Activated CD4-positive, CD25-positive, alpha-beta regulatory T cell (primary cell): ENCODE measurements around the gene SLC12A4.
"Not testable (repeated sequence)": the region's sequence is repeated elsewhere in the genome, so short reads cannot be mapped to it uniquely, and the experiment has no call there.

Experiments used
- DNase-seq, 4 experiments: peaks; one replicate each; lab custom pipeline; 2025; lab: John Stamatoyannopoulos, UW

Gene SLC12A4

GRCh38 chr16:67941469-67942199 is 26.8 kb downstream of the SLC12A4 start:
- DNase-seq, result no peak

- DNase-seq, result no peak
These were observed 27.9 kb downstream of the SLC12A4 start for GRCh38 chr16:67940446-67941089.

GRCh38 chr16:67939507-67940445 is 28.7 kb downstream of the SLC12A4 start:
- no peak for DNase-seq

- not testable (repeated sequence) for DNase-seq
These were observed 30.7 kb downstream of the SLC12A4 start for GRCh38 chr16:67937713-67938112.

- no peak for DNase-seq
These were observed 31.4 kb downstream of the SLC12A4 start for GRCh38 chr16:67936880-67937605.

GRCh38 chr16:67936124-67936879 is 32.1 kb downstream of the SLC12A4 start, which contains the start of gene PSMB10:
Gene PSMB10, minus strand, starts transcription at chr16:67936850. Its CDS starts 101 bp downstream, at chr16:67936749.
- peak; percentile 39 to 64 (median 52) for DNase-seq

- DNase-seq, result peak; percentile 82 to 93 (median 90)
These were observed 32.9 kb downstream of the SLC12A4 start for GRCh38 chr16:67935402-67936123.

- no peak for DNase-seq
These were observed 33.4 kb downstream of the SLC12A4 start for GRCh38 chr16:67935101-67935401.

- DNase-seq, result no peak
These were observed 33.9 kb downstream of the SLC12A4 start for GRCh38 chr16:67934306-67935100.

- DNase-seq, result no peak
These were observed 34.6 kb downstream of the SLC12A4 start for GRCh38 chr16:67933805-67934204.

- DNase-seq, result no peak
These were observed 36.0 kb downstream of the SLC12A4 start for GRCh38 chr16:67932462-67932840.

- no peak for DNase-seq
These were observed 36.5 kb downstream of the SLC12A4 start, which contains the start of gene CTRL for GRCh38 chr16:67931712-67932461. Gene CTRL, minus strand, starts transcription at chr16:67931862. Its CDS starts 10 bp downstream, at chr16:67931852.

- no peak for DNase-seq
These were observed 37.7 kb downstream of the SLC12A4 start for GRCh38 chr16:67930678-67931211.

- no peak for DNase-seq
These were observed 38.2 kb downstream of the SLC12A4 start for GRCh38 chr16:67930191-67930590.

- DNase-seq, result peak; percentile 52 to 60 (median 56)
These were observed 39.7 kb downstream of the SLC12A4 start for GRCh38 chr16:67928561-67929364.

- no peak for DNase-seq
These were observed 40.3 kb downstream of the SLC12A4 start for GRCh38 chr16:67928147-67928546.

GRCh38 chr16:67927131-67927941 is 41.1 kb downstream of the SLC12A4 start:
- DNase-seq, result no peak
